ENCODE data around the gene PRPF6. TPM values are rescaled to one million over a fixed set of nuclear protein-coding genes. Genes with fewer than 3 reads are reported as not detected.

PRPF6 gene
- polyA plus RNA-seq, 3 donors = 29.1 to 47.7 (median 34.5) TPM

DNA sequence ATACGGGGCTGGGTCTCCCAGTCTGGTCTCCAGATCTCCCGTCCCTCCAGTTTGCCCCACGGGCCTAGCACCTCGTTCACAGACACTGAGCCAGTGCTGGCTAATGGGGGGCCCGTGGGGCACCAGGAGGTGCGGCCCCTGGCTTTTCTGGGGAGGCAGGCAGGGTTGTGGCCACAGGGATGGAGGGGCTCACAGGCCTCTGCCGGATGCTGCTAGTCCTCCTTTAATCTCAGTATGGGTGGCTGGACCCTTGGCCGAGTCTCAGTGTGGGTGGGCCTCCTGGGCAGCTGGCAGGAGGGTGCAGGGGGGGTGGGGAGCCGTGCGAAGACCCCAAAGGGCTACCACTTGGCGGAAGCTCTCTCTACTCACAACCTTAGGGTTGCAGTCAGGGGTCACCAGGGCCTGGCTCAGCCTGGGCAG lies 70.1 kb downstream of the PRPF6 start:
- no peak overlapping the region for H3K4me2 ChIP-seq (replicated peaks; ENCODE audit: extremely low read depth, low read length, poor library complexity, severe bottlenecking)

DNA sequence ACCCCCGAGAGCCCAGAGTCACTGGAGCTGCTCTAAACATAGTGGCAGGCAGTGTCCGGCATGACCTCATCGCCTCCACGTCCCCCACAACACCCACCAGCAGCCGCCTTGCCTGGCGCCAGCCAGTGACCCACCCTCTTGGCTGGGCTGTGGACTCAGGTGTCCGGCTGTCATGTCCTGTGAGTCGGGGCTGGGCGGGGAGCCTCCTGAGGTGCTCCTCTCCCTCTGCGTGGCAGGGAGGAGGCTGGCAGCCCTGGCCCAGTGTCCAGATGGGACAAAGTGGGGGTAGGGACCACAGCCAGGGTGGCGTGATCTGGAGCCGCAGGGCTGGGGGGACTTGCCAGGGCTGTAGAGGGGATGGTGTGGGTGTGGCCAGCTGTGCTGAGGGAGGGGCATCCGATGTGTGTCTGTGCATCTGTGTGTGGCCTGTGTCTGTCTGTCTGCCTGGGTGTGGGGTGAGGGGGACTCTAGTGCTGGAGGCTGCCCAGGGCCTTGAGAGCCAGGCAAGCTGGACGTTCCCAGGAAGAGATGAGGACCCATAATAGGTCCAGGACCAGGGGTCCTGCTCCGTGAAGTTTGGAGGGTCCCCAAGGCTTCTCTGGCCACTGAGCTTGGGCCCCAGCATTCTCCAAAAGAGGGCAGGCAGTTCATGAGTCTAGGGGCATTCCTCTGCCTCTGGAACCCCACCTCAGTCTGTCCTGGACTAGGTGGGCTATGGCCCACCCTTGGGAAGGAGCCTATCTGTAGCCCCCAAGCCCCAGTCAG lies 70.8 kb downstream of the PRPF6 start:
- H3K4me1 Mint-ChIP-seq = peaks cover 11% of the 10 kb centered on the region
- H3K27me3 Mint-ChIP-seq (ENCODE audit: low read depth in 3 of 3) = peaks cover 56 to 85% (median 61%) of the 10 kb centered on the region in 3 donors
- Histone ChIP-seq H3K27me3 (ENCODE audit: control insufficient read depth in 2 of 2, insufficient read depth in 2 of 2, low read length in 2 of 2) (peaks cover 17 to 62% of the 10 kb centered on the region in 2 donors), H3K27ac (ENCODE audit: low read depth in 1 of 2, low read length in 2 of 2) (no peak overlapping the region), H3K36me3 (replicated peaks in 1 of 2; ENCODE audit: control insufficient read depth in 1 of 2, insufficient read depth in 2 of 2, low read length in 2 of 2) (no peaks in the 10 kb centered on the region), H3K4me2 (replicated peaks; ENCODE audit: extremely low read depth, low read length, poor library complexity, severe bottlenecking) (no peak overlapping the region), H3K4me1 (ENCODE audit: control insufficient read depth in 1 of 2, insufficient read depth in 2 of 2, low read length in 2 of 2) (peaks cover 10 to 13% of the 10 kb centered on the region in 2 donors), H3K9me3 (replicated peaks in 1 of 2; ENCODE audit: control insufficient read depth in 1 of 2, insufficient read depth in 1 of 2, low read length in 2 of 2) (peaks cover 0 to 14% of the 10 kb centered on the region in 2 donors), H3K9ac (ENCODE audit: insufficient read depth, low read length, poor library complexity, severe bottlenecking) (no peak overlapping the region), H4K20me1 (ENCODE audit: insufficient read depth, low read length) (no peaks in the 10 kb centered on the region), H2AFZ (ENCODE audit: insufficient read depth, low read depth, low read length, poor library complexity, severe bottlenecking) (no peak overlapping the region), H3K4me3 (replicated peaks in 1 of 3; ENCODE audit: low read depth in 2 of 3, low read length in 3 of 3) (no peak overlapping the region), H3K79me2 (ENCODE audit: insufficient read depth, low read length) (no peaks in the 10 kb centered on the region)
- no peak overlapping the region for H3K27ac Mint-ChIP-seq
- 94% methylated on average over 12 of the region's 15 CpGs for WGBS (ENCODE audit: insufficient coverage)
- DNase-seq = no peak
- H3K36me3 Mint-ChIP-seq = peaks cover 0 to 3% of the 10 kb centered on the region in 2 donors
- H3K9me3 Mint-ChIP-seq = peaks cover 0 to 7% (median under 1%) of the 10 kb centered on the region in 7 donors
- TF ChIP-seq CTCF (IDR thresholded peaks at IDR 0.05) = no peak
- H3K4me3 Mint-ChIP-seq = no peak overlapping the region
- intact Hi-C loops (cut with micrococcal nuclease) = no loop called here

More for the DNA sequence above, 70.1 kb downstream of the PRPF6 start:
- Mint-ChIP-seq H3K4me1 (peaks cover 11% of the 10 kb centered on the region), H3K36me3 (peaks cover 0 to 3% of the 10 kb centered on the region in 2 donors), H3K27me3 (ENCODE audit: low read depth in 3 of 3) (peaks cover 57 to 85% (median 62%) of the 10 kb centered on the region in 3 donors), H3K27ac (no peak overlapping the region), H3K9me3 (peaks cover 0 to 7% (median 1%) of the 10 kb centered on the region in 7 donors), H3K4me3 (peak overlapping the region in 1 of 2 donors; percentile 65)
- H3K4me1 ChIP-seq (ENCODE audit: control insufficient read depth in 1 of 2, insufficient read depth in 2 of 2, low read length in 2 of 2) = peaks cover 10 to 13% of the 10 kb centered on the region in 2 donors
- H3K79me2 ChIP-seq (ENCODE audit: insufficient read depth, low read length) = no peaks in the 10 kb centered on the region
- no peak overlapping the region for H3K4me3 ChIP-seq (replicated peaks in 1 of 3; ENCODE audit: low read depth in 2 of 3, low read length in 3 of 3)
- H3K9ac ChIP-seq (ENCODE audit: insufficient read depth, low read length, poor library complexity, severe bottlenecking) = no peak overlapping the region
- H2AFZ ChIP-seq (ENCODE audit: insufficient read depth, low read depth, low read length, poor library complexity, severe bottlenecking) = no peak overlapping the region
- H3K27me3 ChIP-seq (ENCODE audit: control insufficient read depth in 2 of 2, insufficient read depth in 2 of 2, low read length in 2 of 2) = peaks cover 17 to 60% of the 10 kb centered on the region in 2 donors
- no peak for TF ChIP-seq CTCF (IDR thresholded peaks at IDR 0.05)
- DNase-seq = no peak
- no peak overlapping the region for H3K27ac ChIP-seq (ENCODE audit: low read depth in 1 of 2, low read length in 2 of 2)
- H4K20me1 ChIP-seq (ENCODE audit: insufficient read depth, low read length) = no peaks in the 10 kb centered on the region
- no peaks in the 10 kb centered on the region for H3K36me3 ChIP-seq (replicated peaks in 1 of 2; ENCODE audit: control insufficient read depth in 1 of 2, insufficient read depth in 2 of 2, low read length in 2 of 2)
- peaks cover 0 to 14% of the 10 kb centered on the region in 2 donors for H3K9me3 ChIP-seq (replicated peaks in 1 of 2; ENCODE audit: control insufficient read depth in 1 of 2, insufficient read depth in 1 of 2, low read length in 2 of 2)
- intact Hi-C loops (cut with micrococcal nuclease) = no loop called here
- WGBS (ENCODE audit: insufficient coverage) = 87% methylated on average over 9 of the region's 11 CpGs

Data from CD14-positive monocyte (primary cell).